Stimulated activated CD4-positive, alpha-beta T cell treated with anti-CD3 and anti-CD28 coated beads, Interleukin-4, amount 100 ng/mL, for 1 hour (primary cell): ENCODE data around the gene SPATC1L.
"Not testable (repeated sequence)": the region's sequence is repeated elsewhere in the genome, so short reads cannot be mapped to it uniquely, and the experiment has no call there.

ENCODE experiments used
- DNase-seq: peaks from one replicate; pipeline ENCODE4 v3.0.0-alpha.2; 2020

SPATC1L gene

GRCh38 chr21:46182548-46183336, 1.5 kb downstream of the SPATC1L start:
- DNase-seq = no peak

- no peak for DNase-seq
These were observed 2.2 kb downstream of the SPATC1L start for GRCh38 chr21:46181953-46182547.

- no peak for DNase-seq
These were observed 2.8 kb downstream of the SPATC1L start for GRCh38 chr21:46181436-46181835.

- no peak for DNase-seq
These were observed 3.4 kb downstream of the SPATC1L start for GRCh38 chr21:46180778-46181391.

- no peak for DNase-seq
These were observed 4.1 kb downstream of the SPATC1L start for GRCh38 chr21:46180079-46180722.

- DNase-seq = no peak
These were observed 4.6 kb downstream of the SPATC1L start for GRCh38 chr21:46179708-46180078.

- DNase-seq = no peak
These were observed 5.3 kb downstream of the SPATC1L start for GRCh38 chr21:46178961-46179360.

GRCh38 chr21:46176443-46177129, 7.7 kb downstream of the SPATC1L start:
- not testable (repeated sequence) for DNase-seq

GRCh38 chr21:46173573-46173972, 10.7 kb downstream of the SPATC1L start:
- no peak for DNase-seq

- DNase-seq = no peak
These were observed 11.3 kb downstream of the SPATC1L start for GRCh38 chr21:46172863-46173528.

GRCh38 chr21:46171996-46172862, 12.0 kb downstream of the SPATC1L start:
- DNase-seq = no peak

GRCh38 chr21:46171585-46171984, 12.7 kb downstream of the SPATC1L start:
- no peak for DNase-seq

- DNase-seq = not testable (repeated sequence)
These were observed 13.6 kb downstream of the SPATC1L start for GRCh38 chr21:46170436-46171193.

GRCh38 chr21:46168659-46169386, 15.4 kb downstream of the SPATC1L start:
- no peak for DNase-seq

GRCh38 chr21:46168238-46168637, 16.0 kb downstream of the SPATC1L start:
- DNase-seq = no peak

GRCh38 chr21:46165098-46165497, 19.2 kb downstream of the SPATC1L start:
- DNase-seq = no peak

GRCh38 chr21:46163380-46163779, 20.9 kb downstream of the SPATC1L start:
- no peak for DNase-seq

GRCh38 chr21:46161633-46162592, 22.3 kb downstream of the SPATC1L start:
- no peak for DNase-seq
